ENCODE data around the gene COMMD1.
"Not testable (repeated sequence)": the region's sequence is repeated elsewhere in the genome, so short reads cannot be mapped to it uniquely, and the experiment has no call there.

COMMD1 gene

DNA sequence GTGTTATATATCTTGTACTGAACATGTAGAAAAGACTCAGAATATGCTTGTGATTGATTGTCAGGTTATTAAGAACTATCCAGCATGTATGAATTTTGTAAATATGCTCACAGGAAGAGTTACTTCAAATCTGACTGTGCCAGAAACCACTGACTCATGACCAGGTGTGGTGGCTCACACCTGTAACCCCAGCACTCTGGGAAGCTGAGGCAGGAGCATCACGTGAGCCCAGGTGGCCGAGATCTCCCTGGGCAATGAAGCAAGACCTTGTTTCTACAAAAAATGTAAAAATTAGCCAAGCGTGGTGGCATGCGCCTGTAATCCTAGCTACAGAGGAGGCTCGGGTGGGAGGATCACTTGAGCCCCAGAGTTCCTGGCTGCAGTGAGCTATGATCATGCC lies 126.6 kb downstream of the COMMD1 start:
- no peak for ATAC-seq

DNA sequence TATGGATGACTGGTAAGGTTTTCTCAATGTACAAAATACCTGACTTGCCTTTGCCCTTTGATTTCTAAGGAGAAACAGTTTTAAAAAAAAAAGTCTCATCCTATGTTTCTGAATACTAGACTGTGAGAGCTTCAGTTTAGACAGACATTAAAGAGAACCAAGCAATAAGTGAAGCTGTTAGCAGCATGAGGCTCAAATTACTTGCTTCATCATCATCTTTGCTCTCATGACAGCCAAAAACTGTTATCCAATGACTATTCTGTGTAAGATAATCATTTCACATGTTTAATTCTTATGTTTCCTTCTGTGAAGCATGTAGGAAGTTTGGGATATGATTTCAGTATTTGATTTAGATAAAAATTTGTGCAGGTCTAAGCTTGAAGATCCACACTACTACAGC lies 129.2 kb downstream of the COMMD1 start:
- no peak for ATAC-seq

DNA sequence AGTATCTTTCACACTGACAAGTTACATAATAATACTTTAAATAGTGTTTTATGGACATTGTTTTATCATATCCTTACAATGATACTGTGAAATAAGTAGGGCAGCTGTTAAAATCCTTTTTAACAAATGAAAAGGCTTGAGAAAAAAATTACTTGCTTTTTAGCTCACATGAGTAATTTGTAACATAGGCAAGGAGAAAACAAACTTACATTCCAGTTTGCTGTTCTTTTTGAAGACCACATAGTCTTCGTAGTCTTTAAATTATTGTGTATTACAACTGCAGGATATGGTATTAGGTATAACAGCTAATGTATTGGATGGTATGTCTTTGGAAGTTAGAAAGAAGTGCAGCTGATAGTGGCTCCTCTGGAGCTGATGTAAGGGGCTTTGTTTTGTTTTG lies 130.8 kb downstream of the COMMD1 start:
- no peak for ATAC-seq

DNA sequence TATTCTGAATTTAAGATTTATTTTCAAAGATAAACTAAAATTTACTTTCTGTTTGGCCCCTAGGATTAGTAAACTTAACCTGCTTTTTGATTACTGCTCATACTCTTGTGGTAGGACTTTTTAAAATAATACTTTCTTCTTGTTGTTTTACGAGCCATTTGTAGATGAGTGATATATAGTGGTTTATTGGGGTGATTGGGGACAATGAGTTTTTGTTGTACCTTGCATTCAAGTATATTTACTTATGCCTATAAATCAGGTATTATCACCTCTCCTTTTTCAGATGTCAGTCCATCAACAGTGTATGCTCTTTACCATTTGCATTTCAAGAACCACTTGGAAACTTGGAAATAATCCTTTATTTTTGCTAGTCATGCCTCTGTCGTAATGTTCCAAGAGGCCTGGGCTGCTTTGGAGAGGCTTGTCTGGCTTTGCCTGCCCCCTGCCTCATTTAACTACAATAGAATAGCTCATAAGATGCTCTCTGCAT lies 131.3 kb downstream of the COMMD1 start:
- ATAC-seq, result no peak

DNA sequence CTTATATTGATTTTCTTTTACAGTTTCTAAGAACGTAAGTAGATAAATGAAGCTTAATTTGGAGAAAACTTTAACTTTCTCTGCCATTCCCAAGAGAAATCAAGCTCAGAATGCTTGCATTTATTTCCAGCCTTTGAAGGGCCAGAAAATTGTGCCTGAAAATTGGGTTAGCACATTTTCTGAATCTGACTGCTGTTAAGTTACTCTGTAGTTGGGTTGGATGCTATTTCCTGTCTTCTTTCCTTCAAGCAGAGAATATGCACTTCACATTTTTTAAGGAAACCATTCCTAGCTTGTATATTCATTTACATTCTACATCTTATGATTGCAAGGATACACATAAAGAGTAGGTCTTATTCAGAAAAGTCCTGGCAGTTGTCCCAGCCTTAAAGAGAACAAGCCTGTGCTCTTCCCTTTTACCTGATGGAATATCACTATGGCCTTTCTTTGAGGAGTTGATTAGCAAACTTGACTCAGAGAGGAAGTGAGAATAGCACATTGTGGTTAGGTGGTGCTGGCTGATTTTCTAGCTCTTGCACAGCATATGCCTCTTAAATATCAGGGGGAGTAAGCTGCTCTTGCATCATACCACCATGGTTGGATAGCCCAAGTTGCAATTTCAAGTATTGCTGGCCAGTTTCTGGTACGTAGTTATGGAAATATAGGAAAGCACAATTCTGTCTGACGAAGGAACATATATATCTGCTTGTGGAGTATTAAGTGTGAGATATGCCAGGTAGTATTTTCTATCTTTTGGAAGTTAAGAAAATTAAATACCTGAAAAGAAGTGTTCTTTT lies 133.7 kb downstream of the COMMD1 start:
- peak; percentile 79 to 92 for ATAC-seq

DNA sequence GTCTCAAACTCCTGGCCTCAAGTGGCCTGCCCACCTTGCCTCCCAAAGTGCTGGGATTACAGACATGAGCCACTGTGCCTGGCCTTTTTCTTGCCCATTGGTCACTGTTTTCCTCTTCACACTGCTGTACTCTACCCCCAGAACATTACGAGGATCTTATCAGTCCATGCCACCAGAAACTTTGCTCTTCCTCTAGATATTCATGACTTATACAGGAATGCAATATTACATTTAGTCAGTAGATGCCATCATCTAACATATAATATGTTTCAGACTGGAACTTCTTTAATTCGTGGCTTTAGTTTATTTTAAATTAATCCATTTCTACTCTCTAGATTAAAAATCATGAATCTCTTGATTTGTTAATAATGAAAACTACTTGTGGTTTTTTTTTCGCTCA lies 135.5 kb downstream of the COMMD1 start:
- ATAC-seq, result no peak

DNA sequence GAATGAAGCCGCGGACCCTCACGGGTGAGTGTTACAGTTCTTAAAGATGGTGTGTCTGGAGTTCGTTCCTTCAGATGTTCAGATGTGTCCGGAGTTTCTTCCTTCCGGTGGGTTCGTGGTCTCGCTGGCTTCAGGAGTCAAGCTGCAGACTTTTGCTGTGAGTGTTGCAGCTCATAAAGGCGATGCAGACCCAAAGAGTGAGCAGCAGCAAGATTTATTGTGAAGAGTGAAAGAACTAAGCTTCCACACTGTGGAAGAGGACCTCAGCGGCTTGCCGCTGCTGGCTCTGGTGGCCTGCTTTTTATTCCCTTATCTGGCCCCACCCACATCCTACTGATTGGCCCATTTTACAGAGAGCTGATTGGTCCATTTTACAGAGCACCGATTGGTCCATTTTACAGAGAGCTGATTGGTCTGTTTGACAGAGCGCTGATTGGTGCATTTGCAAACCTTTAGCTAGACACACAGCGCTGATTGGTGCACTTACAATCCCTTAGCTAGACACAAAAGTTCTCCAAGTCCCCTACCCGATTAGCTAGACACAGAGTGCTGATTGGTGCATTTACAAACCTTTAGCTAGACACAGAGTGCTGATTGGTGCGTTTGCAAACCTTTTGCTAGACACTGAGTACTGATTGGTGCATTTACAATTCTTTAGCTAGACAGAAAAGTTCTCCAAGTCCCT lies 136.4 kb downstream of the COMMD1 start:
- ATAC-seq, result not testable (repeated sequence)

DNA sequence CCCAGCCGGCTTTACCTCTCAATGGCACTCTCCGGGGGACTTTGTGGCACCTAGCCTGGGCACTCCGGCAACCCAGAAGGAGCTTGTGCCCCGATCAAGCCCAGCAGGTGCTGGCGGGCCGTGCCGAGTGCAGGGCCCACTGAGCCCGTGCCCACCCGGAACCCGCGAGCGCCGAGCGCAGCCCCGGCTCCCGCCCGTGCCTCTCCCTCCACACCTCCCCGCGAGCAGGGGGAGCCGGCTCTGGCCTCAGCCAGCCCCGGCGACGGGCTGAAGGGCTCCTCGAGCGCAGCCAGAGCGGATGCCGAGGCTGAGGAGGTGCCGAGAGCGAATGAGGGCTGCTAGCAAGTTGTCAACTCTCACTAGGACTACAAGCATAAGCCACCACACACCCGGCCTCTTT lies 136.9 kb downstream of the COMMD1 start:
- no peak for ATAC-seq

DNA sequence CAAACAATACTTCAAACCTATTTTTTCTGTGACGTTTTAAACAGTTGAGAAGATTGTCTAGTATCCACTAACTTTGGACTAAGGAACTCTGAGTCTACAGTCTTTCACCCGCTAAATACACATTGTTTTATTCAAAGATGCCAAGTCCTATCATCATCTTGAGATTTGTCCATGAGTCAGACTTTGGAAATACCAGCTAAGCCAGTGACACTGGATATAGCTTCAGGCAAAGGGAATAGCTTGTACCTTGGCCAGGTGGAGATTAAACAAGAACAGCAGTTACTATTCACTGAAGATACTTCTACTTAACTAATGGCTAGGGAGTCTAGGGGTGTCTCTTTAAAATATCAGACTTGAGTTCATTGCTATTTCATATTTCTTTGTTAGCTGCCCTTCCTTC lies 137.5 kb downstream of the COMMD1 start:
- ATAC-seq, result no peak

DNA sequence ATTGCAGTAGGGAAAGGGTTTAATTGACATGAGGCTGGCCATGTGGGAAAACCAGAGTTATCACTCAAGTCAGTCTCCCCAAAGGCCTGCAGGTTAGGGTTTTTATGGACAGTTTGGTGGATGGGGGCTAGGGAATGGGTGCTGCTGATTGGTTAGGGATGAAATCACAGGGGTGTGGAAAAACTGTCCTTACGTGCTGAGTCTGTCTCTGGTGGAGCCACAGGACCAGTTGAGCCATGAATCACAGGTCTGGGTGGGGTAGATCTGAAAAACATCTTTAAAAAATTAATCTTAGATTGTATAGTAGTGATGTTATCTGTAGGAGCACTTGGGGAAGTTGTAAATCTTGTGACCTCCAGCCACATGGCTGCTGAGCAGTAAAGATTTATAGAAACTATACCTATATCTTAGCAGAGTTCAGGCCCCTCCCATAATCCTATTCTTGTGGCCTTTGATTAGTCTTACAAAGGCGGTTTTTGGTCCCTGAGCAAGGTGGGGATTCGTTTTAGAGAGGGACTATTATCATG lies 139.6 kb downstream of the COMMD1 start:
- no peak for ATAC-seq

DNA sequence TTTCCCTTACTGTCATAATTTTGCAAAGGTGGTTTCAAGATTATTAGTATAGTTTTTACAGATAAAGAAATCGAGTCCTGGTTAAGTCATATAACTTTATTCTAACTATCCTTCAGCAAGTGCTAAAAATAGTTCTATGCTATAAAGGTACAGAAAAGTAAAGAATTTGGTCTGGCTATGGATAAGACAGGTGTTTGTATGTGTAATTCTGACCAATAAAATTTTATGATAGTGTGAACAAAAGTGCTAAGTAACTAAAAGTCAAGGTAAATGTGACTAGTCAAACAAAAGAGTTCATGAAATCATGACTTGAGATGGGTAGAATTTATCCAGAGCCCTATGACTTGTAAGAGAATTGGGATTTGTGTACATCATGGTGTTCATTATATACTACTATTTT lies 140.7 kb downstream of the COMMD1 start:
- no peak for ATAC-seq

DNA sequence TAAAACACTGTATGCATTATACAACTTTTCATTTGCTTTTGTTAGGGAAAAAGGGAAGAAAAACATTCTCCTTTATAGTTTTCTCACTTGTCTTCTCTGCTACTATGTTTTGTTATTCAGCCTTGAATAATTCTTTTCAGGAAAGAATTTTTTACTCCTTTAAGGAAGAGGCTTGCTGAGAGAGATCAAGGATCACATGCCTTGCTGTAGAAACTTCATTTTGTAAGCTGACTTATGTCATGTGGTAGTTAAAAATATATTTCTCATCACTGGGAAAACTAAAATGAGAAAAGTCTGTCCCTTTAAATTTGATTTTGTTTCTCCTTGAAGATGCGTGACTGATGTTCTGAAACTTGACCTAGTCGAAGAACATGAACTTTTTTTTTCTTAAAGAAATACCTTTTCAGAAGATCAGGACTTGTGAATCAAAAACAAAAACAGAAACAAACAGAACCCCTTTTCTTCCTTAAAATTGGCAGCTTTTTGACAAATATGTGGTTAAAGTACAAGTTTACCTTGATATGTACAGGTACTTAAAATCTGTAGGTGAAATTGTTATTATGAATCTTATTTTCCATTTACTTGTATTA lies 145.1 kb downstream of the COMMD1 start:
- no peak for ATAC-seq

DNA sequence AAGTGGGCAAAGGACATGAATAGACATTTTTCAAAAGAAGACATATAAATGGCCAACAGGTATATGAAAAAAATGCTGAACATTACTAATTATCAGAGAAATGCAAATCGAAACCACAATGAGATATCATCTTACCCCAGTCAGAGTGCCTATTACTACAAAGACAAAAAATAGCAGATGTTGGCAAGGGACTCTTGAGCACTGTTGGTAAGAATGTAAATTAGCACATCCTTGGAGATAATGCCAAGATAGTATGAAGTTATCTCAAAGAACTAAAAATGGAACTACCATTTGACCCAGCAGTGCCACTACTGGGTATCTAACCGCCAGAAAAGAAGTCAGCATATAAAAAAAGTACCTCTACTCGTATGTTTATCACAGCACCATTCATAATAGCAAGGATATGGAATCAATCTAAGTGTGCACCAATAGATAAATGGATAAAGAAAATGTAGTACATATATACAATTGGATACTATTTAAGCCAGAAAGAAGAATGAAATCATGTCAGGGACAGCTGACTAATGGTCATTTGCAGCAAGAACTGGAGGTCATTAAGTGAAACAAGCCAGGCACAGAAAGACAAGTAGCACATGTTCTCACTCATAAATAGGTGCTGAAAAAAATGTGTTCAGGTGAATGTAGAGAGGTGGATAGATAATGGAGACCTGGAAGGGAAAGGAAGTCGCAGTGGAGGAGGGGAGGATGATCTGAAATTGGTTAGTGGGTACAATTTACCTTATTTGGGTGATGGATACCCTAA lies 148.7 kb downstream of the COMMD1 start:
- ATAC-seq, result peak; percentile 64 to 73

DNA sequence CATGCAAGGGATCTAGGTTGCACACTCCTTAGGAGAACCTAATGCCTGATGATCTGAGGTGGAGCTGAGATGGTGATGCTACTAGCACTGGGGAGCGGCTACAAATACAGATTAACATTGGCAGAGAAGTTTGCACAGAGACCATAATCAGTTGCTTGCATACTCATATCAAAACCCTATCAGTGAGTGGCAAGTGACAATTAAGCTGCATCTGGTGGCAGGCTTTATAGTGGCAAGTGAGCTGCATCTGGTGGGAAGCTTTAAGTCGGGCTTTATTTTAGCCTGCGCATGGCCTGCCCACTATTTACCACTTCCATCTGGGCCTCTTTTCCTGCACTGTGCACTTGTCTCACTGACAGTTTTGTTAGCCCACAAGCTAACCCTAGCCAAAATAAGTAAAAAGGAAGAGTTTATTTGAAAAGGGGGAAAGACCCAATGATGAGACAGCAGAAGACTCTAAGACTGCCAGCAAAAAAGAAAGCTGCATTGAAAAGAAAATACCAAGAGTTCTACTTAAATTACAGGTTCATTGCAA lies 149.5 kb downstream of the COMMD1 start:
- peak in 1 of 2 donors; percentile 17 for ATAC-seq

DNA sequence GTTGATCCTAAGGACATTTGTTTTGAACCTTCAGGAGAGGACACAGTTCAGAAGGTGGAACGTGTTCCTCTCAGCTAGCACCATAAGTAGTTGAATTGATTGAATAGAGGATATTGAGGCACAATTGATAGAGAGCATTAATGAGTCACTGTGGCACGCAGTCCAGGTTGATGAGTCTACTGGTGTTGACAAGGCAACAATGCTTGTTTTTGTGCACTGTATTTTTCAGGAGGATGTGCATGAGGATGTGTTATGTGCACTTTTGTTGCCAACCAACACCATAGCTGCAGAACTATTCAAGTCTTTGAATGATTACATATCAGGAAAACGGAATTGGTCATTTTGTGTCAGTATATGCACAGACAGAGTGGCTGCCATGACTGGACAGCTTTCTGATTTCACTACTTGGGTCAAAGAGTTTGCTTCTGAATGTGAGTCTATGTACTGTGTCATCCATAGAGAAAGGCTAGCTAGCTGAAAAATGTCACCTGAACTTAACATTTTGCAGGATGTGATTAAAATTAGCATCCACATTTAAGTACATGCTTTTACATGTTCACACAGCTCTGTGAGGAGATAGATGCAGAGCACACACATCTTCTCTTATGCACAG lies 150.4 kb downstream of the COMMD1 start:
- ATAC-seq, result peak in 1 of 2 donors; percentile 28

DNA sequence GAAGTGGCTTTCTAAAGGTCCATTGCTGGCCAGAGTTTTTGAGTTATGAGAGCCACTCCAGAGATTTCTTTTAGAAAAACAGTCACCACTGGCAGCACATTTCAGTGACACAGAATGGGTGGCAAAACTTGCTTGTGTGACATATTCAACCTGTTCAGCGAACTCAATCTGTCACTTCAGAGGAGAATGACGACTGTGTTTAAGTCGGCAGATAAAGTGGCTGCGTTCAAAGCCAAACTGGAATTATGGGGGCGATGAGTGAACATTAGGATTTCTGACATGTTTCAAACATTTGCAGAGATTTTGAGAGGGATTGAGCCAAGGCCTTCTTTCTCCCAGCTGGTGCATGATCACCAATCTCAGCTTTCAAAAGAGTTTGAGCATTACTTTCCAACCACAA lies 150.9 kb downstream of the COMMD1 start:
- no peak for ATAC-seq

DNA sequence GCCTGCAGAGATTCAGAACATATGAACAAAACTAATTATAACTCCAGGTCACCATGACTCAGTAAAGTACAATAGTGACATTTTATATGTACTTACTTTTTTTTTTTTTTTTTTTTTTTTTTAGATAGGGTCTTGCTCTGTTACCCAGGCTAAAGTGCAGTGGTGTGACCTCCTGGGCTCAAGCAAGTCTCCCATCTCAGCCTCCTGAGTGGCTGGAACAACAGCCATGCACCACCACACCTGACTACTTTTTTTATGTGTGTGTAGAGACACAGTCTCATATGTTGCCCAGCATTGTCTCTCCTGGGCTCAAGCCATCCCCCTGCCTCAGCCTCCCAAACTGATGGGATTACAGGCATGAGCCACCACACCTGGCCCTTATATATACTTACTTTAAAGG lies 159.8 kb downstream of the COMMD1 start:
- no peak for ATAC-seq

DNA sequence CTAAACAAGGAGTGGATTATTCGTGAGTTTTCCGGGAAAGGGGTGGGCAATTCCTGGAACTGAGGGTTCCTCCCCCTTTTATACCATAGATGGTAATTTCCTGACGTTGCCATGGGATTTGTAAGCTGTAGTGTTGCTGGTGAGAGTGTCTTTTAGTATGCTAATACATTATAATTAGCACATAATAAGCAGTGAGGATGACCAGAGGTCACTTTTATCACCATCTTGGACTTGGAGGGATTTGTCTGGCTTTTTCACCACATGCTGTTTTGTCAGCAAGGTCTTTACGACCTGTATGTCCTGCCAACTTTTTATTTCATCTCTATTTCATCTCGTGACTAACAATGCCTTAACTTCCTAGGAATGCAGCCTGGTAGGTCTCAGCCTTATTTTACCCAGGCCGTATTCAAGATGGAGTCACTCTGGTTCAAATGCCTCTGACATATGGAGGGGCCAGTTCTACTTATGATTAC lies 165.7 kb downstream of the COMMD1 start:
- no peak for ATAC-seq

DNA sequence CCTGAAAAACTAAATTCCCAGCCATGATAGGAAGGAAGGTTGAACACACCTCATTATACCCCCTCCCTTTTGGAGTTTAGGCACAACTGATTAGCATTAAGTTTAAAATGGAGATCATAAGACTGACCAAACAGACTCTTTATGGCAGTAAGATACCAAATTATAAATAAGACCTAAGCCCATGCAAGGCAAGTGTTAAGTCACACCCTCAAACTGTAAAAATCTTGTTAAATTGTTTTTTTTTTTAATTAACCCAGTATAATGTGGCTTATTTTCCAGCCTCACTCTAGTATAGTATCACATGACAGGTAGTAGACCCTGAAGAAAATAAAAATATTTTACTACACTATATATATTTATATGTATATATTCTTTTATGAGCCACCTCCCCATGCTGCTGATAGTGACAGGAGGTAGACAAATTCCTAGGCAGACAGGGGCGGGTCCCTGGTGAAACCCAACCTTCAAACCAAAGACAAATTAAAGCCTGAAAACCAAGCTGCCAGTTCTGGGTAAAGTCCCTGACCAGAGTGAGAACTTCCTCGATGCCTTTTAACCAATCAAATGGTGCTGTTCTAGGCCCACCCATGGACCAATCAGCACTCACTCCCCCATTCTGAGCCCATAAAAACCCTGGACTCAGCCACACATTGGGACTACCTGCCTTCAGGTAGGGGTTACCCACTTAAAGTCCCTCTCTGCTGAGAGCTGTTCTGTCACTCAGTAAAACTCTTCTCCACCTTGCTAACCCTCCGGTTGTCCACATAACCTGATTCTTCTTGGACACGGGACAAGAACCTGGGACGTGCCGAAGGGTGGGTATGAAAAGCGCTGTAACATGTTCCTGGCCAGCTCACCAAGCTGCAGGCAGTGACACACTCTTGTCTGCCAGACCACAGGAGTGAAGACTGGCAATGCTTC lies 166.5 kb downstream of the COMMD1 start:
- no peak for ATAC-seq

DNA sequence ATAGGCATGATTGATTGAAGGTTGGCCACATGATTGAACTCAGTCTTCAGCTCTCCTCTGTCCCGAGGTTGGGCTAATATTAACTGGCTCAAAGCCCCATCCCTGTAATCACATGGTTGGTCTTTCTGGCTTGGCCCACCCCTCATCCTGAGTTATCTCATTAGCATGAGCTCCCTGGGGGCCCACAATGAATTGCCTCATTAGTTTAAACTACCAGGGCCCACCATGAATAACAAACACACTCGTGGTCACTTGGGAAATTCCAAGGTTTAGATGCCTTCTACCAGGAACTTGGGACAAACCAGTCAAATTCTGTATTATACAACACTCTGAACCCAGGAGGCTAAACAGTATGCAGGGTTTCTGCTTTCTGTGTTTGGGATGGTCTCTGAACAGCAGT lies 168.8 kb downstream of the COMMD1 start:
- ATAC-seq, result no peak

All from activated CD4-positive, CD25-positive, alpha-beta regulatory T cell treated with anti-CD3 and anti-CD28 coated beads, Interleukin-2, amount 50 U/mL, for 24 hours (primary cell).